IMR-90 (cell line): ENCODE data around the gene PCNX2. TPM values are rescaled to one million over a fixed set of nuclear protein-coding genes. Genes with fewer than 3 reads are reported as not detected.

ENCODE experiments used
- ATAC-seq: fragments of 200-7000 bp; cut with Tn5 transposase; 2 replicates; pipeline ENCODE4 v1.9.1; 2020; ENCODE audit warnings: low read depth, mild to moderate bottlenecking, moderate library complexity
- BruUV-seq: library from RNA; stranded (reverse); fragments of 400-500 nt; replicated peaks from 2 replicates; lab custom pipeline; 2021; lab: Mats Ljungman, UMichigan
- CTCF ChIA-PET: fragments of 300-600 bp; formaldehyde crosslinking; extraction: SDS; loops from one replicate; lab custom pipeline; 2021; ENCODE audit warnings: antibody characterized with exemption; lab: Yijun Ruan, JAX
- POLR2A ChIA-PET: fragments of 300-600 bp; sonication (Branson Sonifier 250); formaldehyde crosslinking; loops from one replicate; lab custom pipeline; 2022; ENCODE audit warnings: antibody characterized with exemption; ENCODE audit not compliant: unreplicated experiment; lab: Charles Lee
- DNase-seq: peaks from one replicate; pipeline ENCODE4 v3.0.0; 2013
- H2AFZ ChIP-seq: replicated peaks from 2 replicates; pipeline ENCODE3; 2013; ENCODE audit warnings: low read length, mild to moderate bottlenecking; ENCODE audit not compliant: poor library complexity
- H2AK5ac ChIP-seq: 2 replicates; pipeline ENCODE4 v1.6.1; 2013; ENCODE audit warnings: low read depth, low read length, inconsistent platforms
- H2AK9ac ChIP-seq: replicated peaks from 2 replicates; pipeline ENCODE3; 2013; ENCODE audit warnings: mild to moderate bottlenecking, low read depth, low read length, moderate library complexity; ENCODE audit not compliant: poor library complexity
- H2BK120ac ChIP-seq: 2 replicates; pipeline ENCODE4 v1.6.1; 2013; ENCODE audit warnings: low read depth, low read length, inconsistent platforms
- H2BK15ac ChIP-seq: 3 replicates; pipeline ENCODE4 v1.6.1; 2013; ENCODE audit warnings: low read depth, low read length, inconsistent platforms
- H2BK20ac ChIP-seq: 2 replicates; pipeline ENCODE4 v1.6.1; 2013; ENCODE audit warnings: low read depth, mild to moderate bottlenecking, inconsistent platforms, low read length, moderate library complexity
- H2BK5ac ChIP-seq: 2 replicates; pipeline ENCODE4 v1.6.1; 2013; ENCODE audit warnings: mild to moderate bottlenecking, low read depth, low read length, inconsistent platforms; ENCODE audit not compliant: poor library complexity, severe bottlenecking
- H3K14ac ChIP-seq: replicated peaks from 2 replicates; pipeline ENCODE4 v1.6.1; 2013; ENCODE audit warnings: low read depth, low read length, inconsistent platforms
- H3K18ac ChIP-seq: 2 replicates; pipeline ENCODE4 v1.6.1; 2013; ENCODE audit warnings: low read depth, low read length, control low read depth
- H3K23ac ChIP-seq: 2 replicates; pipeline ENCODE4 v1.6.1; 2013; ENCODE audit warnings: low read depth, low read length, inconsistent platforms
- H3K27ac ChIP-seq: 2 replicates; pipeline ENCODE4 v1.5.1; 2013; ENCODE audit warnings: mild to moderate bottlenecking, control low read depth, low read length; ENCODE audit not compliant: insufficient read depth
- H3K27me3 ChIP-seq: 2 replicates; pipeline ENCODE4 v1.6.1; 2013; ENCODE audit warnings: low read length; ENCODE audit not compliant: control insufficient read depth, insufficient read depth
- H3K36me3 ChIP-seq: 2 replicates; pipeline ENCODE4 v1.6.1; 2013; ENCODE audit warnings: low read length, mixed read lengths; ENCODE audit not compliant: control insufficient read depth, insufficient read depth
- H3K4ac ChIP-seq: 2 replicates; pipeline ENCODE4 v1.6.1; 2013; ENCODE audit warnings: low read depth, low read length, inconsistent platforms
- H3K4me1 ChIP-seq: 2 replicates; pipeline ENCODE4 v1.6.1; 2013; ENCODE audit warnings: low read length, mixed read lengths; ENCODE audit not compliant: control insufficient read depth, insufficient read depth
- H3K4me2 ChIP-seq: 2 replicates; pipeline ENCODE4 v1.6.1; 2013; ENCODE audit warnings: low read depth, mild to moderate bottlenecking, control low read depth, low read length, moderate library complexity
- H3K4me3 ChIP-seq: 2 replicates; pipeline ENCODE4 v1.5.1; 2013; ENCODE audit warnings: low read depth, mild to moderate bottlenecking, control low read depth, low read length, moderate library complexity; ENCODE audit not compliant: insufficient read depth
- H3K56ac ChIP-seq: 2 replicates; pipeline ENCODE4 v1.6.1; 2013; ENCODE audit warnings: low read length, inconsistent platforms; ENCODE audit not compliant: insufficient read depth; ENCODE audit errors: extremely low read depth
- H3K79me1 ChIP-seq, 2 experiments: 2 replicates each; pipeline ENCODE4 v1.6.1; 2013; ENCODE audit warnings: low read length in 2 of 2, inconsistent platforms in 1 of 2, low read depth in 1 of 2
- H3K9ac ChIP-seq: 2 replicates; pipeline ENCODE4 v1.6.1; 2013; ENCODE audit warnings: low read depth, low read length, control low read depth
- H3K9me1 ChIP-seq: 2 replicates; pipeline ENCODE4 v1.6.1; 2013; ENCODE audit warnings: low read length, inconsistent platforms; ENCODE audit not compliant: insufficient read depth
- H3K9me3 ChIP-seq: 2 replicates; pipeline ENCODE4 v1.6.1; 2013; ENCODE audit warnings: low read length; ENCODE audit not compliant: control insufficient read depth, insufficient read depth
- H4K20me1 ChIP-seq: 2 replicates; pipeline ENCODE4 v1.6.1; 2013; ENCODE audit warnings: low read length, inconsistent platforms; ENCODE audit not compliant: insufficient read depth
- H4K5ac ChIP-seq: 2 replicates; pipeline ENCODE4 v1.6.1; 2013; ENCODE audit warnings: mild to moderate bottlenecking, low read depth, low read length, control low read depth
- H4K8ac ChIP-seq, 2 experiments: 2 replicates each; pipeline ENCODE4 v1.6.1; 2013; ENCODE audit warnings: low read depth in 2 of 2, low read length in 2 of 2, control low read depth in 1 of 2, inconsistent platforms in 1 of 2
- H4K91ac ChIP-seq: 2 replicates; pipeline ENCODE4 v1.6.1; 2013; ENCODE audit warnings: low read depth, low read length, inconsistent platforms; ENCODE audit not compliant: insufficient read depth
- CEBPB ChIP-seq: IDR thresholded peaks from 2 replicates; pipeline ENCODE4 v1.6.1; 2012; ENCODE audit warnings: low read depth, low read length, improper control_type of control experiment
- ELK1 ChIP-seq: fragments of 150-350 bp; IDR thresholded peaks from 2 replicates; pipeline ENCODE4 v1.6.1; 2016; ENCODE audit warnings: low read depth, mild to moderate bottlenecking, low read length, moderate library complexity, borderline replicate concordance
- MXI1 ChIP-seq: IDR thresholded peaks from 2 replicates; pipeline ENCODE4 v1.6.1; 2012; ENCODE audit warnings: low read depth, mild to moderate bottlenecking, low read length, moderate library complexity, borderline replicate concordance
- NFE2L2 ChIP-seq: fragments of 150-350 bp; IDR thresholded peaks from 2 replicates; pipeline ENCODE4 v1.6.1; 2016; ENCODE audit warnings: low read depth, mild to moderate bottlenecking, low read length
- RAD21 ChIP-seq: IDR thresholded peaks from 2 replicates; pipeline ENCODE4 v1.6.1; 2012; ENCODE audit warnings: low read length, improper control_type of control experiment
- RCOR1 ChIP-seq: IDR thresholded peaks from 2 replicates; pipeline ENCODE4 v1.6.1; 2012; ENCODE audit warnings: mild to moderate bottlenecking, low read length, improper control_type of control experiment; ENCODE audit not compliant: insufficient replicate concordance
- RFX5 ChIP-seq: IDR thresholded peaks from 2 replicates; pipeline ENCODE4 v1.8.0; 2012; ENCODE audit warnings: low read depth, mild to moderate bottlenecking, low read length, moderate library complexity
- SMC3 ChIP-seq: fragments of 150-350 bp; IDR thresholded peaks from 2 replicates; pipeline ENCODE4 v1.6.1; 2016; ENCODE audit warnings: low read depth, mild to moderate bottlenecking, antibody characterized with exemption, low read length, moderate library complexity
- dilution Hi-C: fragments of 300-500 bp; cut with HindIII; formaldehyde crosslinking; loops from one replicate; pipeline ENCODE4 v1.14.3; 2018; ENCODE audit warnings: low sequenced_read_pairs; ENCODE audit not compliant: unreplicated experiment
- in situ Hi-C: fragments of 300-500 bp; cut with MboI; formaldehyde crosslinking; loops from 3 replicates; pipeline ENCODE4 v1.14.3; 2019; ENCODE audit warnings: low sequenced_read_pairs, inconsistent platforms, mixed read lengths
- intact Hi-C: fragments of 100-400 bp; cut with micrococcal nuclease; formaldehyde crosslinking; loops from 2 replicates; pipeline ENCODE4 v1.10.0; 2022
- polyA plus RNA-seq, 3 experiments: library from polyadenylated mRNA; depleted of rRNA; stranded (reverse); fragments of >200 nt; gene quantifications; 2 replicates each; pipeline ENCODE4 v1.2.3, GENCODE V29; 2012; ENCODE audit warnings: low replicate concordance in 1 of 3
- total RNA-seq: library from RNA; depleted of rRNA; stranded (reverse); fragments of >200 nt; gene quantifications from 2 replicates; pipeline ENCODE4 v1.2.3, GENCODE V29; 2012

The PCNX2 gene
- total and polyA plus RNA-seq, 2 of the 4 experiments (the other 2 are of a cell fraction): 15.9 to 22.6 TPM

GRCh38 chr1:233342086-233342485 is 46.6 kb upstream of the PCNX2 start:
- ChIA-PET CTCF (interaction anchor here (0.8 kb wide), 1 partner anchor 9 kb away, joined by 6 read pairs; no protein-coding TSS in a partner anchor), POLR2A (no interaction called here)
- dilution Hi-C loops: no loop called here
- Histone ChIP-seq H3K9me3 (no peaks in the 10 kb centered on the region), H4K20me1 (no peaks in the 10 kb centered on the region), H3K27ac (no peak overlapping the region), H3K4me2 (no peak overlapping the region), H4K8ac (no peak overlapping the region), H2BK20ac (no peak overlapping the region), H2AFZ (no peak overlapping the region), H3K4me3 (no peak overlapping the region), H3K23ac (no peak overlapping the region), H3K9ac (no peak overlapping the region), H2BK15ac (no peak overlapping the region), H3K4me1 (no peaks in the 10 kb centered on the region), H4K5ac (no peak overlapping the region), H3K36me3 (no peaks in the 10 kb centered on the region), H3K27me3 (peaks cover 5% of the 10 kb centered on the region), H3K14ac (no peak overlapping the region), H3K18ac (no peak overlapping the region), H3K56ac (no peak overlapping the region), H2AK9ac (no peak overlapping the region), H2AK5ac (no peak overlapping the region), H2BK5ac (no peak overlapping the region), H2BK120ac (no peak overlapping the region), H3K4ac (no peak overlapping the region), H3K9me1 (no peaks in the 10 kb centered on the region), H3K79me1 (no peaks in the 10 kb centered on the region), H4K91ac (no peak overlapping the region)
- ATAC-seq: no peak
- TF ChIP-seq RAD21: no peak
- no peak for TF ChIP-seq RCOR1
- TF ChIP-seq SMC3: no peak
- no peak for TF ChIP-seq ELK1
- TF ChIP-seq RFX5: no peak
- TF ChIP-seq CEBPB: no peak
- TF ChIP-seq NFE2L2: no peak
- no peak for TF ChIP-seq MXI1
- intact Hi-C loops: no loop called here
- no TSS peak for BruUV-seq
- no peak for DNase-seq
- in situ Hi-C loops: no loop called here
